ENCODE data around the gene C6orf58. TPM values are rescaled to one million over a fixed set of nuclear protein-coding genes. Genes with fewer than 3 reads are reported as not detected.

The C6orf58 gene
- total and polyA plus RNA-seq, 10 of the 15 experiments (the other 5 are each of a cell fraction or from before 2014, with no cell fraction given): 0.06 to 0.43 (median 0.12) TPM; not detected in 2

DNA sequence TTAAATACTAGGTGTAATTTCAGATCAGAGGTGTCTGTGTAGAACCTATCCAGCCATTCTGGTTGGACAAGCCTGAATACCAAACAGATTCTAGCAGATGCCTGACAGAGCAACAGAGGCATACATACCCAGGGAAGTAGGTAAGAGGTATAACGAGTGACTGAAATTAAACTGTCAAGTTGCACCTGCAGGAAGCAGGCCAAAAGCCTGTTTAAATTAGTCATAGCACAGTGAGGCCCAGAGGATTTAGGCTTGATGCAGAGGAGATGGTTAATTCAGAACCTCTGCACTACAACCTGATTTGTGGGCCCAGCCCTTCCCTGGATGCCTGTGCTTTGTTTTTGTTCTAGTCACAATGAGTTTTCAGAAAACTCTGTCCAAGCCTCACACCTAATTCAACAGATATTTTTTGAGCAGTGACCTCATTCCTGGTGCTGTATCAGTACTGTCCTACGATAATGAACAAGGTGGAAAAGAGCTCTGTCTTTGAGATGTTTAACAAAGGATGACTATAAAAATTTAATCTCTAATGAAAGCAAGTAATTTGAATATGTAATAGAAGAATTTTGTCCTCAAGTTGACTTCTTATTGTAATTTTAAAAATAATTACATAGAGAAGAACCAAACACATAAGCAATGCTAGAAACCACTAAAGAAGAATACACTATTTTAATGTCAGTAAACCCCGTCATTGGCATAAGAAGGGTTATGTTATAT is 31.7 kb downstream of the C6orf58 start (continued):
- TF ChIP-seq KAT2A (conservative IDR thresholded peaks at IDR 0.05; ENCODE audit: control insufficient read depth, low read depth, low read length) (no peak), SIX5 (IDR thresholded peaks at IDR 0.05; ENCODE audit: low read depth, low read length, severe bottlenecking) (no peak), BHLHE40 (IDR thresholded peaks at IDR 0.05; ENCODE audit: borderline replicate concordance in 1 of 2, low read depth in 2 of 2, low read length in 1 of 2) (no peak), EP300 (IDR thresholded peaks at IDR 0.05; ENCODE audit: borderline replicate concordance in 1 of 2, control insufficient read depth in 1 of 2, low read depth in 2 of 2, low read length in 2 of 2) (no peak)
- TF ChIP-seq, protein P1, sequence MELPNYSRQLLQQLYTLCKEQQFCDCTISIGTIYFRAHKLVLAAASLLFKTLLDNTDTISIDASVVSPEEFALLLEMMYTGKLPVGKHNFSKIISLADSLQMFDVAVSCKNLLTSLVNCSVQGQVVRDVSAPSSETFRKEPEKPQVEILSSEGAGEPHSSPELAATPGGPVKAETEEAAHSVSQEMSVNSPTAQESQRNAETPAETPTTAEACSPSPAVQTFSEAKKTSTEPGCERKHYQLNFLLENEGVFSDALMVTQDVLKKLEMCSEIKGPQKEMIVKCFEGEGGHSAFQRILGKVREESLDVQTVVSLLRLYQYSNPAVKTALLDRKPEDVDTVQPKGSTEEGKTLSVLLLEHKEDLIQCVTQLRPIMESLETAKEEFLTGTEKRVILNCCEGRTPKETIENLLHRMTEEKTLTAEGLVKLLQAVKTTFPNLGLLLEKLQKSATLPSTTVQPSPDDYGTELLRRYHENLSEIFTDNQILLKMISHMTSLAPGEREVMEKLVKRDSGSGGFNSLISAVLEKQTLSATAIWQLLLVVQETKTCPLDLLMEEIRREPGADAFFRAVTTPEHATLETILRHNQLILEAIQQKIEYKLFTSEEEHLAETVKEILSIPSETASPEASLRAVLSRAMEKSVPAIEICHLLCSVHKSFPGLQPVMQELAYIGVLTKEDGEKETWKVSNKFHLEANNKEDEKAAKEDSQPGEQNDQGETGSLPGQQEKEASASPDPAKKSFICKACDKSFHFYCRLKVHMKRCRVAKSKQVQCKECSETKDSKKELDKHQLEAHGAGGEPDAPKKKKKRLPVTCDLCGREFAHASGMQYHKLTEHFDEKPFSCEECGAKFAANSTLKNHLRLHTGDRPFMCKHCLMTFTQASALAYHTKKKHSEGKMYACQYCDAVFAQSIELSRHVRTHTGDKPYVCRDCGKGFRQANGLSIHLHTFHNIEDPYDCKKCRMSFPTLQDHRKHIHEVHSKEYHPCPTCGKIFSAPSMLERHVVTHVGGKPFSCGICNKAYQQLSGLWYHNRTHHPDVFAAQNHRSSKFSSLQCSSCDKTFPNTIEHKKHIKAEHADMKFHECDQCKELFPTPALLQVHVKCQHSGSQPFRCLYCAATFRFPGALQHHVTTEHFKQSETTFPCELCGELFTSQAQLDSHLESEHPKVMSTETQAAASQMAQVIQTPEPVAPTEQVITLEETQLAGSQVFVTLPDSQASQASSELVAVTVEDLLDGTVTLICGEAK (IDR thresholded peaks at IDR 0.05; ENCODE audit: borderline replicate concordance): no peak
- TF ChIP-seq, protein P2, sequence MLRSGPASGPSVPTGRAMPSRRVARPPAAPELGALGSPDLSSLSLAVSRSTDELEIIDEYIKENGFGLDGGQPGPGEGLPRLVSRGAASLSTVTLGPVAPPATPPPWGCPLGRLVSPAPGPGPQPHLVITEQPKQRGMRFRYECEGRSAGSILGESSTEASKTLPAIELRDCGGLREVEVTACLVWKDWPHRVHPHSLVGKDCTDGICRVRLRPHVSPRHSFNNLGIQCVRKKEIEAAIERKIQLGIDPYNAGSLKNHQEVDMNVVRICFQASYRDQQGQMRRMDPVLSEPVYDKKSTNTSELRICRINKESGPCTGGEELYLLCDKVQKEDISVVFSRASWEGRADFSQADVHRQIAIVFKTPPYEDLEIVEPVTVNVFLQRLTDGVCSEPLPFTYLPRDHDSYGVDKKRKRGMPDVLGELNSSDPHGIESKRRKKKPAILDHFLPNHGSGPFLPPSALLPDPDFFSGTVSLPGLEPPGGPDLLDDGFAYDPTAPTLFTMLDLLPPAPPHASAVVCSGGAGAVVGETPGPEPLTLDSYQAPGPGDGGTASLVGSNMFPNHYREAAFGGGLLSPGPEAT (IDR thresholded peaks at IDR 0.05; ENCODE audit: low read depth): no peak
